H1 (cell line): ENCODE measurements around the gene TGFBI.

Experiments
- CBX5 ChIP-seq: fragments of 300-800, 300-1000 bp; sonication (generic); IDR thresholded peaks from 2 replicates; pipeline ENCODE4 v1.7.1; 2016; ENCODE audit warnings: antibody characterized with exemption, low read length, low read depth
- TF ChIP-seq, protein P1 (sequence below), 3 experiments: IDR thresholded peaks; 1 replicate in 2 of 3; 2 replicates in 1 of 3; pipeline versions ENCODE4 v1.5.1 to v1.6.1; 2011; ENCODE audit warnings: low read length in 3 of 3, mild to moderate bottlenecking in 3 of 3, inconsistent platforms in 2 of 3, low read depth in 1 of 3, moderate library complexity in 1 of 3; ENCODE audit not compliant: insufficient read depth in 1 of 3; ENCODE audit errors: control extremely low read depth in 1 of 3

DNA sequence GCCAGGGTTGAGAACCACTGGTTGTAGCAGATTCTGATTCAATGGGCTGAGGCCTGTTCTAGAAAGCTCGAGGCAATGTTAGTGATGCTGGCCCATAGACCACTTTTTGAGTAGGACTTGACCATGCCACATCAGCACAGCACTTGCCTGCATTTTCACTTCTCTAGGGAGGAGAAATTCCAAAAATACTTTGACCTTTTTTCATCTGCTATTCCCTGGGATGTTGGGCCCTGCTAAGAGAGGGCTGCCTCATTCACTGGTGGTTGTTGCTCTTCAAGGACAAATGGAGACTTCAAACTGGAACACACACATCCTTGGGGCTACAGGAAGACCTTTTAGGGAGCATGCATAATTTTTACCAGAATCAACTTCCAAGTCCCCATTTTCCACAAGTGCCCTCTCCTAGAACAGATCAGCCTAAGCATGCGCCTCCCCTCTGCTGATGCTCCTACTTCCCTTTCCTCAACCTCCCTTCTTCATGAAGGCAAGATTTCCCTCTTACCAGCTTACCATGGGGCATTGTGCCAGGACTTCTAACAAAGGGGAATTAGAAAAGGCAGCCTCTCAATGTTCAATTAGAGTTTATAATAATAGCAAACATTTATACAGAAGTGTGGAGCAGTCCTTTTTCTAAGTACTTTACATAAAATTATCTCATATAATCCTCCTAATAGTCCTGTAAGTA, 12.7 kb upstream of the TGFBI start:
- no peak for TF ChIP-seq CBX5
- TF ChIP-seq, protein P1, sequence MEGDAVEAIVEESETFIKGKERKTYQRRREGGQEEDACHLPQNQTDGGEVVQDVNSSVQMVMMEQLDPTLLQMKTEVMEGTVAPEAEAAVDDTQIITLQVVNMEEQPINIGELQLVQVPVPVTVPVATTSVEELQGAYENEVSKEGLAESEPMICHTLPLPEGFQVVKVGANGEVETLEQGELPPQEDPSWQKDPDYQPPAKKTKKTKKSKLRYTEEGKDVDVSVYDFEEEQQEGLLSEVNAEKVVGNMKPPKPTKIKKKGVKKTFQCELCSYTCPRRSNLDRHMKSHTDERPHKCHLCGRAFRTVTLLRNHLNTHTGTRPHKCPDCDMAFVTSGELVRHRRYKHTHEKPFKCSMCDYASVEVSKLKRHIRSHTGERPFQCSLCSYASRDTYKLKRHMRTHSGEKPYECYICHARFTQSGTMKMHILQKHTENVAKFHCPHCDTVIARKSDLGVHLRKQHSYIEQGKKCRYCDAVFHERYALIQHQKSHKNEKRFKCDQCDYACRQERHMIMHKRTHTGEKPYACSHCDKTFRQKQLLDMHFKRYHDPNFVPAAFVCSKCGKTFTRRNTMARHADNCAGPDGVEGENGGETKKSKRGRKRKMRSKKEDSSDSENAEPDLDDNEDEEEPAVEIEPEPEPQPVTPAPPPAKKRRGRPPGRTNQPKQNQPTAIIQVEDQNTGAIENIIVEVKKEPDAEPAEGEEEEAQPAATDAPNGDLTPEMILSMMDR (IDR thresholded peaks at IDR 0.05; ENCODE audit: control extremely low read depth in 1 of 3, insufficient read depth in 1 of 3, low read depth in 1 of 3, low read length in 3 of 3) = no peak
